ENCODE data around the gene SLC25A1. TPM values are rescaled to one million over a fixed set of nuclear protein-coding genes. Genes with fewer than 3 reads are reported as not detected.

SLC25A1 gene
- total RNA-seq, 1 experiment from 2014 or later, result 151 TPM

DNA sequence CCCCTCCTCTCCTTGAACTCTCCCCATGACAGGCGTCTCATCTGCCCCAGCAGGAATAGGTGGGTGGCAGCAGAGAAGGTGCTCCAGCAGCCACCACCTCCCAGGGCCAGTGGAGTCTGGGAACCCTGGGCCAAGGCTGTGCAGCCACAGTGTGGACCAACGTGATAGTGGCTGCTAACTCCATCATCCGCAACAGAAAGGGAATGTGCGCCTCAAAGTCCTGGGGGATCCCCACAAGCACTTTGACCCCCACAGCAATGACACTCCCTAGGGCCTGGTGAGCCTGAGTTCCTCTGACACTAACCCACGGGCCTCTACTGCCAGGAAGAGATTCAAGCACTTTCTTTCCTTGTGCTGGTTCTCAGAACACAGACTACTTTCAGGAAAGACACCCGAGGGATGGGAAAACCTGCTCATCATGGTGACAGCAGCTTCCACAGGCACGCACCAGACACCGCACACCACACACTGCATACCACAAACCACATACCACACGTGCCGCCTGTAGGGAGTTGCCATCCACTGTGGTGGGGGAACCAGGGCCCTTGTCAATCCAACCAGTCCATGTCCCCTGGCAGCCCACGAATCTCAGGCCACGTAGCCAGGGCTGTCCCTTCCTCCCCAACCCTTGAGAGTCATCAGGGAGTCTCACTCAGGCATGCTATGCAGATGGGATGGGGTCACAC, 3.4 kb upstream of the SLC25A1 start:
- Histone ChIP-seq H3K4me2 (ENCODE audit: insufficient read depth, insufficient read length, low read length) (no peak overlapping the region), H2AFZ (ENCODE audit: low read length) (no peak overlapping the region), H3K27ac (ENCODE audit: insufficient read length, low read depth, low read length) (no peak overlapping the region), H4K20me1 (ENCODE audit: control insufficient read depth, insufficient read depth, insufficient read length) (no peaks in the 10 kb centered on the region), H3K27me3 (ENCODE audit: insufficient read depth, low read length) (no peaks in the 10 kb centered on the region), H3K9ac (ENCODE audit: extremely low read depth, insufficient read length, low read length) (no peak overlapping the region), H2BK12ac (ENCODE audit: insufficient read length, low read depth, low read length) (no peak overlapping the region), H3K23me2 (ENCODE audit: insufficient read length, low read depth, low read length, poor library complexity, severe bottlenecking) (peaks cover 5% of the 10 kb centered on the region), H4K8ac (replicated peaks; ENCODE audit: insufficient read length, low read depth, low read length) (no peak overlapping the region), H3K9me3 (ENCODE audit: control insufficient read depth, low read depth, low read length) (no peaks in the 10 kb centered on the region), H2BK5ac (ENCODE audit: insufficient read length, low read length) (no peak overlapping the region), H3T11ph (ENCODE audit: low read length) (no peak overlapping the region), H2BK15ac (ENCODE audit: low read depth, low read length) (no peak overlapping the region), H3K79me1 (ENCODE audit: insufficient read depth, low read depth, low read length, poor library complexity, severe bottlenecking) (no peaks in the 10 kb centered on the region), H3K23ac (ENCODE audit: insufficient read length, low read depth, low read length) (no peak overlapping the region), H2AK5ac (ENCODE audit: insufficient read length, low read length) (no peak overlapping the region), H3K79me2 (ENCODE audit: insufficient read depth, low read length) (no peaks in the 10 kb centered on the region), H3K14ac (ENCODE audit: insufficient read depth, low read length) (no peak overlapping the region), H4K91ac (ENCODE audit: insufficient read length, low read depth, low read length) (no peak overlapping the region), H3K4me1 (ENCODE audit: insufficient read depth, low read length) (no peaks in the 10 kb centered on the region; the same call in 1 of the 2 replicates), H4K5ac (ENCODE audit: insufficient read length, low read depth, low read length) (no peak overlapping the region), H2BK20ac (ENCODE audit: low read depth, low read length, poor library complexity, severe bottlenecking) (no peak overlapping the region), H2BK120ac (ENCODE audit: low read depth, low read length, poor library complexity, severe bottlenecking) (no peak overlapping the region), H3K4ac (ENCODE audit: low read depth, low read length) (no peak overlapping the region), H3K56ac (ENCODE audit: insufficient read length, low read depth, low read length) (no peak overlapping the region), H3K18ac (ENCODE audit: insufficient read length, low read depth, low read length) (no peak overlapping the region)
- DNase-seq, result no peak
- Mint-ChIP-seq H3K9me3 (no peaks in the 10 kb centered on the region), H3K4me3 (no peak overlapping the region), H3K4me1 (peaks cover 14 to 15% of the 10 kb centered on the region in 2 experiments), H3K27ac (peak overlapping the region in 2 of 3 experiments; percentile 90 to 94; a peak in 4 of 7 replicates), H3K27me3 (ENCODE audit: low read depth) (no peaks in the 10 kb centered on the region), H3K36me3 (ENCODE audit: insufficient read depth in 1 of 3, low read depth in 3 of 3) (0 out of 7 replicates have a peak, but pooled peaks cover 0 to 3% (median 0%) of the 10 kb centered on the region in 3 experiments)
- WGBS (ENCODE audit: extremely low coverage, insufficient read length, low lambda C conversion rate), result no CpG with 5 or more reads among the region's 12 CpGs
- TF ChIP-seq CTCF (conservative IDR thresholded peaks at IDR 0.05), result no peak

Data from H9 (cell line).